ENCODE measurements around the gene KIF5A.

DNA sequence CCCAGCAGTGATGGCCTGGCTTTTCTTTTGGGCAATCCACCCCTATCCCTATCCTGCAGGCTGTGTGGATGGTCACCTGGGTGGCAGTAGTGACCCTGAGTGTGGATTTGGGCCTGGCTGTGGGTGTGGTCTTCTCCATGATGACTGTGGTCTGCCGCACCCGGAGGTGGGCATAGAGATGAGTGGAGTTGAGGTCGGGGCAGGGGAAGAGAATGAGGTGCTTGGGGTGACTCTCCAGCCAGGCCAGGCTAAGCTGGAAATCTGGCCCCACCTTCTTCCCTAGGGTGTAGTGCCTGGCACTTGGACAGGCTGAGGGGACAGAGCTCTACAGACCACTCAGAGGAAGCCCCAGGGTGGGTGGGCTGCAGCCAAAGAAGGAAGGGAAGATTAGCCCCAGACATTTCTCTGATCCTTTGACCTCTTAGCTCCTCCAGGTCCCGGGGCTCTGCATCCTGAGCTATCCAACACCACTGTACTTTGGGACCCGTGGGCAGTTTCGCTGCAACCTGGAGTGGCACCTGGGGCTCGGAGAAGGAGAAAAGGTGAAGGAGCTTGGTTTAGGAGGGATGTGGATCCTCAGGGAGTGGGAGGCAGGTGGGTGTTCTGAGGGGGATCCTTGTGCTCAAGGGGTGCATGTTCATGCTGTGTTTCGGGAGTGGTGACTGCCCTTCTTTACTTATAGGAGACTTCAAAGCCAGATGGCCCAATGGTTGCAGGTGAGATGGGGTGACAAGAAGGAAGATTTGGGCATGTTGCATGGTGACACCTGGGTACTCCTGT is 74.8 kb downstream of the KIF5A start:
- TF ChIP-seq, protein P1, sequence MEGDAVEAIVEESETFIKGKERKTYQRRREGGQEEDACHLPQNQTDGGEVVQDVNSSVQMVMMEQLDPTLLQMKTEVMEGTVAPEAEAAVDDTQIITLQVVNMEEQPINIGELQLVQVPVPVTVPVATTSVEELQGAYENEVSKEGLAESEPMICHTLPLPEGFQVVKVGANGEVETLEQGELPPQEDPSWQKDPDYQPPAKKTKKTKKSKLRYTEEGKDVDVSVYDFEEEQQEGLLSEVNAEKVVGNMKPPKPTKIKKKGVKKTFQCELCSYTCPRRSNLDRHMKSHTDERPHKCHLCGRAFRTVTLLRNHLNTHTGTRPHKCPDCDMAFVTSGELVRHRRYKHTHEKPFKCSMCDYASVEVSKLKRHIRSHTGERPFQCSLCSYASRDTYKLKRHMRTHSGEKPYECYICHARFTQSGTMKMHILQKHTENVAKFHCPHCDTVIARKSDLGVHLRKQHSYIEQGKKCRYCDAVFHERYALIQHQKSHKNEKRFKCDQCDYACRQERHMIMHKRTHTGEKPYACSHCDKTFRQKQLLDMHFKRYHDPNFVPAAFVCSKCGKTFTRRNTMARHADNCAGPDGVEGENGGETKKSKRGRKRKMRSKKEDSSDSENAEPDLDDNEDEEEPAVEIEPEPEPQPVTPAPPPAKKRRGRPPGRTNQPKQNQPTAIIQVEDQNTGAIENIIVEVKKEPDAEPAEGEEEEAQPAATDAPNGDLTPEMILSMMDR (IDR thresholded peaks at IDR 0.05; ENCODE audit: low read depth, low read length) = no peak
- no peak for TF ChIP-seq EZH2phosphoT487 (IDR thresholded peaks at IDR 0.05; ENCODE audit: low read depth)

Measured in OCI-LY3 (cell line).